Glutamatergic neuron (in vitro differentiated cells): Measurements from ENCODE around the gene JUP. TPM values are rescaled to one million over a fixed set of nuclear protein-coding genes. Genes with fewer than 3 reads are reported as not detected.
A peak's percentile ranks its signal among the peaks of the same experiment; 100 is the strongest.

Experiments used
- DNase-seq: peaks from one replicate; pipeline ENCODE4 v3.0.0; 2022
- H3K27ac Mint-ChIP-seq: one replicate; pipeline ENCODE4 v1.8.0; 2020; ENCODE audit warnings: mild to moderate bottlenecking, mixed read lengths, inconsistent platforms; ENCODE audit not compliant: unreplicated experiment
- H3K27me3 Mint-ChIP-seq: one replicate; pipeline ENCODE4 v1.8.0; 2020; ENCODE audit warnings: mild to moderate bottlenecking, moderate library complexity, mixed read lengths, inconsistent platforms; ENCODE audit not compliant: unreplicated experiment
- H3K36me3 Mint-ChIP-seq: one replicate; pipeline ENCODE4 v1.8.0; 2020; ENCODE audit warnings: mild to moderate bottlenecking, mixed read lengths, inconsistent platforms; ENCODE audit not compliant: unreplicated experiment
- H3K4me1 Mint-ChIP-seq: one replicate; pipeline ENCODE4 v1.8.0; 2020; ENCODE audit warnings: mild to moderate bottlenecking, low read depth, mixed read lengths, inconsistent platforms; ENCODE audit not compliant: unreplicated experiment
- H3K4me3 Mint-ChIP-seq: one replicate; pipeline ENCODE4 v1.8.0; 2020; ENCODE audit warnings: mild to moderate bottlenecking, mixed read lengths, inconsistent platforms; ENCODE audit not compliant: unreplicated experiment
- H3K9me3 Mint-ChIP-seq: one replicate; pipeline ENCODE4 v1.8.0; 2020; ENCODE audit warnings: mild to moderate bottlenecking, moderate library complexity, mixed read lengths, inconsistent platforms; ENCODE audit not compliant: unreplicated experiment
- total RNA-seq: library from RNA; stranded (reverse); fragmentation: NEBNext Ultra II Directional; extraction: Animal tissue kit (Norgen Biotek cat#: 25700); gene quantifications from one replicate; pipeline ENCODE4 v1.2.1, GENCODE V29; 2021; ENCODE audit not compliant: unreplicated experiment
- TF ChIP-seq, protein P1 (sequence below): fragments of 200-600 bp; sonication (generic); IDR thresholded peaks from one replicate; pipeline ENCODE4 v1.5.0; 2021; ENCODE audit not compliant: partially characterized antibody, unreplicated experiment

The JUP gene
- total RNA-seq, 1 donor from 2014 or later: 252 TPM

DNA sequence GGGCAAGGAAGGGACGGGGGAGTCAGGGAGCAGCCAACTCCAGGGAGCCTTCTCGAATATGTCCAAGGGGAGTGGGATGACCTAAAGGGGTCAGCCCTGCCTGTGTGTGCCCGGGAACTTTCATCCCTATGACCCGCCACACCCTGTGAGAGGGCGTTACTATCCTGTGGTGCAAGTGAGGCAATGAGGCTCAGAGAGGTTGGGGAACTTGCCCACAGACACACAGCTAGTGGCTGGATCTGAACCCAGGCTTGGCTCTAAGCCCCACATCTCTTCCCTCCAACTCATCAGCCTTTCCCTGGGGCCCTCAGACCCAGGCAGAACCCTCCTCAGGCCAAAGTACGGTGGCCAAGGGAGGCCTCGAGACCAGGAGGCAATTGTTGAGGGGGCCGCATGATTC, 23.2 kb downstream of the JUP start:
- Mint-ChIP-seq H3K9me3 (peaks cover 6% of the 10 kb centered on the region), H3K4me1 (no peaks in the 10 kb centered on the region), H3K27me3 (peaks cover 6% of the 10 kb centered on the region), H3K4me3 (no peak overlapping the region), H3K36me3 (peaks cover under 1% of the 10 kb centered on the region), H3K27ac (no peak overlapping the region)
- no peak for DNase-seq
- TF ChIP-seq, protein P1, sequence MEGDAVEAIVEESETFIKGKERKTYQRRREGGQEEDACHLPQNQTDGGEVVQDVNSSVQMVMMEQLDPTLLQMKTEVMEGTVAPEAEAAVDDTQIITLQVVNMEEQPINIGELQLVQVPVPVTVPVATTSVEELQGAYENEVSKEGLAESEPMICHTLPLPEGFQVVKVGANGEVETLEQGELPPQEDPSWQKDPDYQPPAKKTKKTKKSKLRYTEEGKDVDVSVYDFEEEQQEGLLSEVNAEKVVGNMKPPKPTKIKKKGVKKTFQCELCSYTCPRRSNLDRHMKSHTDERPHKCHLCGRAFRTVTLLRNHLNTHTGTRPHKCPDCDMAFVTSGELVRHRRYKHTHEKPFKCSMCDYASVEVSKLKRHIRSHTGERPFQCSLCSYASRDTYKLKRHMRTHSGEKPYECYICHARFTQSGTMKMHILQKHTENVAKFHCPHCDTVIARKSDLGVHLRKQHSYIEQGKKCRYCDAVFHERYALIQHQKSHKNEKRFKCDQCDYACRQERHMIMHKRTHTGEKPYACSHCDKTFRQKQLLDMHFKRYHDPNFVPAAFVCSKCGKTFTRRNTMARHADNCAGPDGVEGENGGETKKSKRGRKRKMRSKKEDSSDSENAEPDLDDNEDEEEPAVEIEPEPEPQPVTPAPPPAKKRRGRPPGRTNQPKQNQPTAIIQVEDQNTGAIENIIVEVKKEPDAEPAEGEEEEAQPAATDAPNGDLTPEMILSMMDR: no peak

DNA sequence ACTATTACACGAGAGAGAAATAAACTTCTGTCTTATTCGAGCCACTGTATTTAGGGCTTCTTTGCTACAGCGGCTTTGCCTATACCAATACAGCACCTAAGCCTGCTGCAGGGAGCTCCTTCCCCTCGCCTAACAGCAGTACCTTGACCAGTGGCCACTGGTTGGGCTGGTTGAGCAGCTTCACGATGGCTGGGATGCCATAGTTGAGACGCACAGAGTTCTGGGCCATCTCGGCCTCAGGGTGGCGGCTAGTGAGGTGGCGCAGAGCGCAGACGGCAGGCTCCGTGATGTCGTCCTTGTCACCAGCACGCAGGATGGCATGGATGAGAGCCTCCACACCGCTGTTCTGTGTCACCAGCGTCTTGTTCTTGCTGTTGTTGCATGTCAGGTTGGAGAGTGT, 23.7 kb downstream of the JUP start:
- DNase-seq: no peak
- TF ChIP-seq, protein P1: no peak
- Mint-ChIP-seq H3K4me1 (no peaks in the 10 kb centered on the region), H3K27ac (no peak overlapping the region), H3K9me3 (peaks cover 8% of the 10 kb centered on the region), H3K4me3 (no peak overlapping the region), H3K36me3 (no peaks in the 10 kb centered on the region), H3K27me3 (peaks cover 5% of the 10 kb centered on the region)

DNA sequence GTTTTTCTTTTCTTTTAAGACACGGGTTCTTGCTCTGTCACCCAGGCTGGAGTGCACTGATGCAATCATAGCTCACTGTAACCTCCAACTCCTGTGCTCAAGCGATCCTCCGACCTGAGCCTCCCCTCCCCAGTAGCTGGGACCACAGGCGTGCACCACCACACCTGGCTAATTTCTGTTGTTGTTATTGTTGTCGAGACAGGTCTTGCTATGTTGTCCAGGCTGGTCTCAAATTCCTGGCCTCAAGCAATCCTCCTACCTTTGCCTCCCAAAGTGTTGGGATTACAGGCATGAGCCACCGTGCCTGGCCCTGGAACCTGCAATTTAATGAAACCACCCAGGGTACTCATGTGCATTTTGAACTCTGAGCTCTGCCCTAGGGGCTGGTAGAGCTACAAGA, 24.1 kb downstream of the JUP start:
- TF ChIP-seq, protein P1: no peak
- Mint-ChIP-seq H3K4me1 (no peaks in the 10 kb centered on the region), H3K27ac (no peak overlapping the region), H3K36me3 (no peaks in the 10 kb centered on the region), H3K27me3 (peaks cover 5% of the 10 kb centered on the region), H3K4me3 (no peak overlapping the region), H3K9me3 (peaks cover 9% of the 10 kb centered on the region)
- no peak for DNase-seq

DNA sequence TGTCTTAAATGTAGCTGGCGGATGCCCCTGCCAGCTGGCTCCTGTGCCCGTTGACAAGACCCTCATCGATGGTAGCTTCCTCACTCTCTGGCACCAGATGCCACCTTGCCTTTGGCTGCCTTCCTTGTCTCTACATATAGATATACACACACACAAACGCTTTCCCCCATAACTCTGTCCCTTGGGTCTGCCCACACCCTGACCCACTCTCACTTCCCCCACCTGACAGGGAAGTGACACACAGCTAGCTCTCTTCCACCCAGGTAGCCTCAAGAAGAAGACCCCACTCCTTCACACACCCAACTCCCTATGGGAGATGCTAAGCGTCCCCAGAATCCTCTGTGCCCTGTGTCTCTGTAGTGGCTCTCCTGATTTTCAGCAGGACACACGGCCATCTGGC, 25.6 kb downstream of the JUP start:
- Mint-ChIP-seq H3K36me3 (no peaks in the 10 kb centered on the region), H3K27me3 (peaks cover 8% of the 10 kb centered on the region), H3K4me1 (no peaks in the 10 kb centered on the region), H3K9me3 (peaks cover 9% of the 10 kb centered on the region), H3K4me3 (no peak overlapping the region), H3K27ac (peak overlapping the region; percentile 43)
- TF ChIP-seq, protein P1: no peak
- DNase-seq: no peak

GRCh38 chr17:41758601-41759000, 27.9 kb downstream of the JUP start:
- Mint-ChIP-seq H3K9me3 (peaks cover 11% of the 10 kb centered on the region), H3K4me3 (no peak overlapping the region), H3K36me3 (no peaks in the 10 kb centered on the region), H3K27me3 (peaks cover 11% of the 10 kb centered on the region), H3K27ac (no peak overlapping the region), H3K4me1 (peaks cover 4% of the 10 kb centered on the region)
- TF ChIP-seq, protein P1: no peak
- DNase-seq: no peak
